SK-N-SH treated with all-trans-retinoic acid at 6 μM for 48 hours (cell line): ENCODE measurements around the gene QSOX1.

Experiments used
- BACH2 ChIP-seq: fragments of 250-450 bp; sonication (Bioruptor Pico); IDR thresholded peaks from 2 replicates; pipeline ENCODE4 v1.9.0; 2021; ENCODE audit warnings: mild to moderate bottlenecking, borderline replicate concordance
- CSDC2 ChIP-seq: fragments of 250-450 bp; sonication (Bioruptor Pico); IDR thresholded peaks from 2 replicates; pipeline ENCODE4 v1.5.0; 2020; ENCODE audit warnings: mild to moderate bottlenecking, moderate library complexity
- PPARA ChIP-seq: fragments of 250-450 bp; sonication (Bioruptor Pico); IDR thresholded peaks from 2 replicates; pipeline ENCODE4 v1.5.0; 2020; ENCODE audit warnings: mild to moderate bottlenecking, borderline replicate concordance
- RARB ChIP-seq: fragments of 250-450 bp; sonication (Bioruptor Pico); IDR thresholded peaks from 2 replicates; pipeline ENCODE4 v1.8.0; 2021; ENCODE audit warnings: mild to moderate bottlenecking, moderate library complexity
- TOX ChIP-seq: fragments of 250-450 bp; sonication (Bioruptor Pico); IDR thresholded peaks from 2 replicates; pipeline ENCODE4 v1.8.0; 2021; ENCODE audit warnings: mild to moderate bottlenecking, moderate library complexity, borderline replicate concordance
- ZFP3 ChIP-seq: fragments of 250-450 bp; sonication (Bioruptor Pico); IDR thresholded peaks from 2 replicates; pipeline ENCODE4 v1.5.0; 2020; ENCODE audit warnings: mild to moderate bottlenecking, moderate library complexity
- ZFP30 ChIP-seq: fragments of 450-650 bp; formaldehyde crosslinking; IDR thresholded peaks from 2 replicates; pipeline ENCODE4 v1.5.0; 2022; ENCODE audit warnings: mild to moderate bottlenecking, moderate library complexity
- ZNF565 ChIP-seq: fragments of 450-650 bp; formaldehyde crosslinking; conservative IDR thresholded peaks from 2 replicates; pipeline ENCODE4 v1.5.0; 2020; ENCODE audit warnings: low read depth, mild to moderate bottlenecking, moderate library complexity
- ZNF70 ChIP-seq: fragments of 450-650 bp; formaldehyde crosslinking; IDR thresholded peaks from 2 replicates; pipeline ENCODE4 v1.5.0; 2020; ENCODE audit warnings: mild to moderate bottlenecking, moderate library complexity
- TF ChIP-seq, protein P1 (sequence below): fragments of 250-450 bp; sonication (Bioruptor Pico); IDR thresholded peaks from 2 replicates; pipeline ENCODE4 v1.5.1; 2020; ENCODE audit warnings: low read depth, mild to moderate bottlenecking, moderate library complexity
- TF ChIP-seq, protein P2 (sequence below): fragments of 250-450 bp; sonication (Bioruptor Pico); IDR thresholded peaks from 2 replicates; pipeline ENCODE4 v1.8.0; 2021; ENCODE audit warnings: low read depth, mild to moderate bottlenecking, moderate library complexity, borderline replicate concordance
- TF ChIP-seq, protein P3 (sequence below): fragments of 250-450 bp; sonication (Bioruptor Pico); IDR thresholded peaks from 2 replicates; pipeline ENCODE4 v1.8.0; 2020; ENCODE audit warnings: mild to moderate bottlenecking, moderate library complexity, borderline replicate concordance
- TF ChIP-seq, protein P4 (sequence below): fragments of 250-450 bp; sonication (Bioruptor Pico); IDR thresholded peaks from 2 replicates; pipeline ENCODE4 v1.5.1; 2021; ENCODE audit warnings: mild to moderate bottlenecking, moderate library complexity

DNA sequence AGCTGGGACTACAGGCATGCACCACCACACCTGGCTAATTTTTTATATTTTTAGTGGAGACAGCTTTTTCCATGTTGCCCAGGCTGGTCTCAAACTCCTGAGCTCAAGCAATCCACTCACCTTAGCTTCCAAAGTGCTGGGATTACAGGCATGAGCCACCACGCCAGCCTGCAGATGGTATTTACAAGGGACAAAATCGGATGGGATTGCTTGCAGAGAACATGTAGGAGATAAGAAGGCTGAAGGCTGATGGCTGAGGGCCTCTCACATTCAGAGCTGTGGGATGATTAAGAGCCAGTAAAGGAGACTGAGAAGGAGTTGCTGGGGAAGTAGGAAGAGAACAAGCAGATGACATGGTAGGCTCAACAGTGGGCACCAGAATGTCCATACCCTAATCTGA, 24.0 kb upstream of the QSOX1 start:
- TF ChIP-seq, protein P1, sequence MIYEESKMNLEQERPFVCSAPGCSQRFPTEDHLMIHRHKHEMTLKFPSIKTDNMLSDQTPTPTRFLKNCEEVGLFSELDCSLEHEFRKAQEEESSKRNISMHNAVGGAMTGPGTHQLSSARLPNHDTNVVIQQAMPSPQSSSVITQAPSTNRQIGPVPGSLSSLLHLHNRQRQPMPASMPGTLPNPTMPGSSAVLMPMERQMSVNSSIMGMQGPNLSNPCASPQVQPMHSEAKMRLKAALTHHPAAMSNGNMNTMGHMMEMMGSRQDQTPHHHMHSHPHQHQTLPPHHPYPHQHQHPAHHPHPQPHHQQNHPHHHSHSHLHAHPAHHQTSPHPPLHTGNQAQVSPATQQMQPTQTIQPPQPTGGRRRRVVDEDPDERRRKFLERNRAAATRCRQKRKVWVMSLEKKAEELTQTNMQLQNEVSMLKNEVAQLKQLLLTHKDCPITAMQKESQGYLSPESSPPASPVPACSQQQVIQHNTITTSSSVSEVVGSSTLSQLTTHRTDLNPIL, result no peak
- TF ChIP-seq ZFP3 (CRISPR knock-in tag) (no peak), CSDC2 (CRISPR knock-in tag) (no peak), PPARA (CRISPR knock-in tag) (no peak), TOX (CRISPR knock-in tag) (no peak), RARB (no peak), ZNF70 (CRISPR knock-in tag) (no peak), BACH2 (CRISPR knock-in tag) (no peak), ZNF565 (CRISPR knock-in tag) (no peak), ZFP30 (CRISPR knock-in tag) (no peak)
- TF ChIP-seq, protein P2, sequence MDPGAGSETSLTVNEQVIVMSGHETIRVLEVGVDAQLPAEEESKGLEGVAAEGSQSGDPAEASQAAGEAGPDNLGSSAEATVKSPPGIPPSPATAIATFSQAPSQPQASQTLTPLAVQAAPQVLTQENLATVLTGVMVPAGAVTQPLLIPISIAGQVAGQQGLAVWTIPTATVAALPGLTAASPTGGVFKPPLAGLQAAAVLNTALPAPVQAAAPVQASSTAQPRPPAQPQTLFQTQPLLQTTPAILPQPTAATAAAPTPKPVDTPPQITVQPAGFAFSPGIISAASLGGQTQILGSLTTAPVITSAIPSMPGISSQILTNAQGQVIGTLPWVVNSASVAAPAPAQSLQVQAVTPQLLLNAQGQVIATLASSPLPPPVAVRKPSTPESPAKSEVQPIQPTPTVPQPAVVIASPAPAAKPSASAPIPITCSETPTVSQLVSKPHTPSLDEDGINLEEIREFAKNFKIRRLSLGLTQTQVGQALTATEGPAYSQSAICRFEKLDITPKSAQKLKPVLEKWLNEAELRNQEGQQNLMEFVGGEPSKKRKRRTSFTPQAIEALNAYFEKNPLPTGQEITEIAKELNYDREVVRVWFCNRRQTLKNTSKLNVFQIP, result no peak
- TF ChIP-seq, protein P3, sequence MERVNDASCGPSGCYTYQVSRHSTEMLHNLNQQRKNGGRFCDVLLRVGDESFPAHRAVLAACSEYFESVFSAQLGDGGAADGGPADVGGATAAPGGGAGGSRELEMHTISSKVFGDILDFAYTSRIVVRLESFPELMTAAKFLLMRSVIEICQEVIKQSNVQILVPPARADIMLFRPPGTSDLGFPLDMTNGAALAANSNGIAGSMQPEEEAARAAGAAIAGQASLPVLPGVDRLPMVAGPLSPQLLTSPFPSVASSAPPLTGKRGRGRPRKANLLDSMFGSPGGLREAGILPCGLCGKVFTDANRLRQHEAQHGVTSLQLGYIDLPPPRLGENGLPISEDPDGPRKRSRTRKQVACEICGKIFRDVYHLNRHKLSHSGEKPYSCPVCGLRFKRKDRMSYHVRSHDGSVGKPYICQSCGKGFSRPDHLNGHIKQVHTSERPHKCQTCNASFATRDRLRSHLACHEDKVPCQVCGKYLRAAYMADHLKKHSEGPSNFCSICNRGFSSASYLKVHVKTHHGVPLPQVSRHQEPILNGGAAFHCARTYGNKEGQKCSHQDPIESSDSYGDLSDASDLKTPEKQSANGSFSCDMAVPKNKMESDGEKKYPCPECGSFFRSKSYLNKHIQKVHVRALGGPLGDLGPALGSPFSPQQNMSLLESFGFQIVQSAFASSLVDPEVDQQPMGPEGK (CRISPR knock-in tag), result no peak
- TF ChIP-seq, protein P4, sequence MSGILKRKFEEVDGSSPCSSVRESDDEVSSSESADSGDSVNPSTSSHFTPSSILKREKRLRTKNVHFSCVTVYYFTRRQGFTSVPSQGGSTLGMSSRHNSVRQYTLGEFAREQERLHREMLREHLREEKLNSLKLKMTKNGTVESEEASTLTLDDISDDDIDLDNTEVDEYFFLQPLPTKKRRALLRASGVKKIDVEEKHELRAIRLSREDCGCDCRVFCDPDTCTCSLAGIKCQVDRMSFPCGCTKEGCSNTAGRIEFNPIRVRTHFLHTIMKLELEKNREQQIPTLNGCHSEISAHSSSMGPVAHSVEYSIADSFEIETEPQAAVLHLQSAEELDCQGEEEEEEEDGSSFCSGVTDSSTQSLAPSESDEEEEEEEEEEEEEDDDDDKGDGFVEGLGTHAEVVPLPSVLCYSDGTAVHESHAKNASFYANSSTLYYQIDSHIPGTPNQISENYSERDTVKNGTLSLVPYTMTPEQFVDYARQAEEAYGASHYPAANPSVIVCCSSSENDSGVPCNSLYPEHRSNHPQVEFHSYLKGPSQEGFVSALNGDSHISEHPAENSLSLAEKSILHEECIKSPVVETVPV (CRISPR knock-in tag), result no peak
